K562 (cell line): ENCODE results near the gene FAAH. TPM values are rescaled to one million over a fixed set of nuclear protein-coding genes. Genes with fewer than 3 reads are reported as not detected.

Source experiments
- ATAC-seq: fragments of 200-7000 bp; cut with Tn5 transposase; 3 replicates; pipeline ENCODE4 v1.9.1; 2020; ENCODE audit warnings: moderate library complexity
- BruUV-seq: library from RNA; stranded (reverse); fragments of 400-500 nt; replicated peaks from 2 replicates; lab custom pipeline; 2021; lab: Mats Ljungman, UMichigan
- CTCF ChIA-PET: fragments of 300-600 bp; formaldehyde crosslinking; extraction: SDS; loops from one replicate; lab custom pipeline; 2021; ENCODE audit warnings: low intra/inter-chr PET ratio; lab: Yijun Ruan, JAX
- POLR2A ChIA-PET: fragments of 300-600, 350-650 bp; sonication (Branson Sonifier 250); formaldehyde crosslinking; extraction: SDS; loops from one replicate; lab custom pipeline; 2021; ENCODE audit warnings: antibody characterized with exemption, inconsistent platforms; lab: Yijun Ruan, JAX
- DNase-seq, 4 experiments: peaks; one replicate each; pipeline versions ENCODE4 v3.0.0 to v3.0.0-alpha.2; 2011 to 2018; ENCODE audit warnings: low spot score in 3 of 4, mixed read lengths in 3 of 4; ENCODE audit errors: extremely low read depth in 1 of 4
- FAIRE-seq: peaks from 2 replicates; lab custom pipeline; 2011; peaks lifted over from hg19 to GRCh38; lab: Jason Lieb, UNC
- H2AFZ ChIP-seq: 2 replicates; pipeline ENCODE4 v1.6.0; 2011; ENCODE audit warnings: low read depth, low read length, control low read depth, inconsistent platforms
- H3K27ac ChIP-seq: fragments of 200-600 bp; 3 replicates; pipeline ENCODE4 v1.8.0; 2011; ENCODE audit warnings: low read depth, mild to moderate bottlenecking, control low read depth, inconsistent platforms, low read length, moderate library complexity, mixed read lengths; ENCODE audit errors: extremely low read depth
- H3K27me3 ChIP-seq, 2 experiments: fragments of 300-600 bp in 1 of 2; 2 replicates in 1 of 2; 3 replicates in 1 of 2; pipeline versions ENCODE4 v1.6.0 to v1.8.0; 2011; ENCODE audit warnings: inconsistent platforms in 2 of 2, low read length in 2 of 2, mild to moderate bottlenecking in 1 of 2, mixed read lengths in 1 of 2, moderate library complexity in 1 of 2; ENCODE audit not compliant: control insufficient read depth in 2 of 2, insufficient read depth in 2 of 2
- H3K36me3 ChIP-seq: fragments of 300-600 bp; 3 replicates; pipeline ENCODE4 v1.8.0; 2011; ENCODE audit warnings: mild to moderate bottlenecking, low read length, inconsistent platforms; ENCODE audit not compliant: control insufficient read depth, insufficient read depth
- H3K4me1 ChIP-seq, 2 experiments: fragments of 200-600 bp in 1 of 2; replicated peaks in 1 of 2; 2 replicates in 1 of 2; 3 replicates in 1 of 2; pipeline versions ENCODE4 v1.5.1 to v1.8.0; 2011; ENCODE audit warnings: inconsistent platforms in 2 of 2, low read length in 2 of 2, mild to moderate bottlenecking in 1 of 2, mixed read lengths in 1 of 2, moderate library complexity in 1 of 2; ENCODE audit not compliant: control insufficient read depth in 2 of 2, insufficient read depth in 2 of 2
- H3K4me2 ChIP-seq: 2 replicates; pipeline ENCODE4 v1.6.1; 2011; ENCODE audit warnings: low read length, control low read depth, inconsistent platforms, mixed read lengths; ENCODE audit not compliant: insufficient read depth
- H3K4me3 ChIP-seq: fragments of 200-600 bp; sonication (generic), shearing (Covaris generic); 2 replicates; pipeline ENCODE4 v1.5.1; 2016; ENCODE audit warnings: control low read depth, inconsistent platforms
- H3K79me2 ChIP-seq: fragments of 200-600 bp; 3 replicates; pipeline ENCODE4 v1.8.0; 2011; ENCODE audit warnings: low read length, inconsistent platforms; ENCODE audit not compliant: control insufficient read depth, insufficient read depth
- H3K9ac ChIP-seq, 2 experiments: 2 replicates each; pipeline versions ENCODE4 v1.6.0 to v1.6.1; 2011; ENCODE audit warnings: low read depth in 2 of 2, low read length in 2 of 2, control low read depth in 1 of 2, inconsistent platforms in 1 of 2, mild to moderate bottlenecking in 1 of 2, mixed read lengths in 1 of 2; ENCODE audit not compliant: insufficient read depth in 1 of 2
- H3K9me1 ChIP-seq: one replicate; pipeline ENCODE4 v1.6.0; 2011; ENCODE audit warnings: inconsistent platforms, mild to moderate bottlenecking, low read length, moderate library complexity; ENCODE audit not compliant: control insufficient read depth, insufficient read depth
- H3K9me3 ChIP-seq: replicated peaks from 2 replicates; pipeline ENCODE4 v1.5.1; 2011; ENCODE audit warnings: low read depth, low read length, inconsistent platforms; ENCODE audit not compliant: control insufficient read depth, insufficient read depth
- H4K20me1 ChIP-seq: replicated peaks from 2 replicates; pipeline ENCODE4 v1.6.1; 2011; ENCODE audit warnings: low read length, inconsistent platforms, mixed read lengths; ENCODE audit not compliant: control insufficient read depth, insufficient read depth
- CTCF ChIP-seq, 3 experiments: IDR thresholded peaks in 2 of 3; conservative IDR thresholded peaks in 1 of 3; 2 replicates each; pipeline ENCODE4 v1.5.1; 2011 to 2012; ENCODE audit warnings: low read length in 3 of 3, mild to moderate bottlenecking in 3 of 3, control low read depth in 2 of 3, improper control_type of control experiment in 1 of 3, inconsistent platforms in 1 of 3, low read depth in 1 of 3, mixed read lengths in 1 of 3, moderate library complexity in 1 of 3; ENCODE audit not compliant: insufficient read depth in 2 of 3
- FOXM1 ChIP-seq, 2 experiments: fragments of 450-650 bp in 1 of 2; sonication (generic) in 1 of 2; formaldehyde crosslinking in 1 of 2; IDR thresholded peaks; 2 replicates each; pipeline versions ENCODE4 v1.6.1 to v1.9.0; 2017 to 2022; ENCODE audit warnings: low read depth in 2 of 2, mild to moderate bottlenecking in 2 of 2, missing genetic modification reagents in 1 of 2, moderate library complexity in 1 of 2
- SMARCE1 ChIP-seq: fragments of 450-650 bp; IDR thresholded peaks from 2 replicates; pipeline ENCODE4 v1.7.1; 2016; ENCODE audit warnings: mild to moderate bottlenecking
- TBP ChIP-seq: optimal IDR thresholded peaks from 2 replicates; pipeline ENCODE3; 2011; ENCODE audit warnings: low read depth, low read length, improper control_type of control experiment
- ZNF124 ChIP-seq: sonication (generic); formaldehyde crosslinking; IDR thresholded peaks from 2 replicates; pipeline ENCODE4 v1.8.1; 2022; ENCODE audit warnings: missing genetic modification reagents
- ZNF174 ChIP-seq: fragments of 250-450 bp; sonication (Bioruptor Pico); IDR thresholded peaks from 2 replicates; pipeline ENCODE4 v1.4.0; 2020; ENCODE audit warnings: mild to moderate bottlenecking
- WGBS: fragments of 100-300 bp; shearing (Covaris generic); methylation state at CpG from one replicate; pipeline ENCODE4 v1.1.6; 2016; ENCODE audit warnings: low coverage, mixed read lengths; ENCODE audit not compliant: insufficient coverage; ENCODE audit errors: missing lambda C conversion rate; 5-methylcytosine and 5-hydroxymethylcytosine counted together
- in situ Hi-C: fragments of 300-500 bp; cut with MboI; formaldehyde crosslinking; loops from 4 replicates; pipeline ENCODE4 v1.15.0; 2018; ENCODE audit warnings: inconsistent platforms, mixed read lengths
- intact Hi-C: fragments of 100-400 bp; cut with micrococcal nuclease; formaldehyde crosslinking; loops from 2 replicates; pipeline ENCODE4 v1.14.2; 2022
- polyA plus RNA-seq, 8 experiments: library from polyadenylated mRNA; depleted of rRNA in 4 of 8; stranded (reverse) in 5 of 8; unstranded in 3 of 8; fragments of >200 nt; fragmentation: Nextera tagmentation in 2 of 8; fragmentation: Illumina TruSeq in 1 of 8; extraction: Ambion mirVana in 2 of 8; extraction: Trizol in 1 of 8; gene quantifications; 2 replicates each; pipeline versions ENCODE4 v1.2.1 to v1.2.3, GENCODE V29; 2011 to 2014; ENCODE audit warnings: inconsistent platforms in 1 of 8, missing spikeins in 1 of 8
- total RNA-seq, 7 experiments: library from RNA; depleted of rRNA in 6 of 7; stranded (reverse); fragments of >200 nt in 6 of 7; fragmentation: Illumina TruSeq in 2 of 7; extraction: Trizol in 2 of 7; gene quantifications; 2 replicates each; pipeline versions ENCODE4 v1.2.1 to v1.2.3, GENCODE V29; 2011 to 2021; ENCODE audit warnings: low replicate concordance in 1 of 7

FAAH gene
- total and polyA plus RNA-seq, 9 of the 15 experiments (the other 6 are each of a cell fraction or from before 2014, with no cell fraction given): 0.06 to 1.1 (median 0.32) TPM

- 2% methylated on average over 4 of the region's 4 CpGs for WGBS
- no peak for FAIRE-seq
- in situ Hi-C loops: no loop called here
Observed at GRCh38 chr1:46453449-46453848, 59.3 kb downstream of the FAAH start.

GRCh38 chr1:46455951-46456350 is 61.8 kb downstream of the FAAH start:
- FAIRE-seq (no peak), DNase-seq (no peak), ATAC-seq (no peak)
- no peaks in the 10 kb centered on the region for H3K9me1 ChIP-seq
- no peaks in the 10 kb centered on the region for H3K9me3 ChIP-seq
- no peaks in the 10 kb centered on the region for H3K79me2 ChIP-seq
- no peaks in the 10 kb centered on the region for H4K20me1 ChIP-seq
- H3K27me3 ChIP-seq: peaks cover 2 to 42% of the 10 kb centered on the region in 2 experiments; a peak in 4 of 5 replicates
- CTCF ChIA-PET: no interaction called here
- peaks cover 2 to 18% of the 10 kb centered on the region in 2 experiments; a peak in 4 of 5 replicates for H3K4me1 ChIP-seq
- H3K36me3 ChIP-seq: no peaks in the 10 kb centered on the region
- no peak for TF ChIP-seq SMARCE1
- no peak for TF ChIP-seq TBP
- no peak for TF ChIP-seq ZNF124
- TF ChIP-seq CTCF (IDR thresholded peaks at IDR 0.05 in 2 of 3, conservative IDR thresholded peaks at IDR 0.05 in 1 of 3; ENCODE audit: insufficient read depth in 2 of 3, low read depth in 1 of 3, low read length in 3 of 3): no peak
- in situ Hi-C loops: no loop called here
- H3K4me2 ChIP-seq: no peak overlapping the region
- 46% methylated on average over 27 of the region's 27 CpGs for WGBS
- no peak overlapping the region for H3K4me3 ChIP-seq
- no TSS peak for BruUV-seq
- POLR2A ChIA-PET: interaction anchor here (0.5 to 1.0 kb wide), 4 partner anchors 9 to 387 kb away, joined by 3 to 6 read pairs (median 4); no protein-coding TSS in a partner anchor
- intact Hi-C loops: no loop called here
- no peak overlapping the region for H2AFZ ChIP-seq
- H3K9ac ChIP-seq: no peak overlapping the region
- no peak overlapping the region for H3K27ac ChIP-seq

More at GRCh38 chr1:46453449-46453848, 59.3 kb downstream of the FAAH start:
- Histone ChIP-seq H3K27me3 (peaks cover 2 to 20% of the 10 kb centered on the region in 2 experiments; a peak in 3 of 5 replicates), H3K27ac (no peak overlapping the region), H4K20me1 (no peaks in the 10 kb centered on the region), H3K4me2 (no peak overlapping the region), H3K9me3 (no peaks in the 10 kb centered on the region), H3K4me1 (peaks cover 17 to 39% of the 10 kb centered on the region in 2 experiments), H3K36me3 (no peaks in the 10 kb centered on the region), H2AFZ (no peak overlapping the region), H3K9ac (peak overlapping the region in 1 of 2 experiments; percentile 64; a peak in 2 of 4 replicates), H3K79me2 (no peaks in the 10 kb centered on the region), H3K4me3 (no peak overlapping the region), H3K9me1 (no peaks in the 10 kb centered on the region)
- peak; percentile 12; the same call in 2 of the 3 replicates for ATAC-seq
- no TSS peak for BruUV-seq
- no peak for TF ChIP-seq ZNF174 (CRISPR knock-in tag)
- no peak for TF ChIP-seq FOXM1 (IDR thresholded peaks at IDR 0.05; ENCODE audit: low read depth)
- TF ChIP-seq FOXM1 (CRISPR knock-in tag; IDR thresholded peaks at IDR 0.05; ENCODE audit: low read depth): no peak
- intact Hi-C loops: no loop called here
- DNase-seq: no peak
- POLR2A ChIA-PET: interaction anchor here (0.6 to 1.2 kb wide), 3 partner anchors 20 to 69 kb away, joined by 3 to 4 read pairs (median 3); no protein-coding TSS in a partner anchor
- CTCF ChIA-PET: no interaction called here
